ENCODE measurements around the gene TAOK2.

TAOK2 gene

GRCh38 chr16:30009085-30009862, 35.6 kb downstream of the TAOK2 start:
- Histone ChIP-seq H4K91ac (ENCODE audit: low read depth, low read length) (no peak overlapping the region), H3K27me3 (ENCODE audit: insufficient read depth, low read length) (peaks cover 21% of the 10 kb centered on the region), H4K8ac (ENCODE audit: low read depth, low read length) (no peak overlapping the region), H3K23ac (ENCODE audit: low read length) (no peak overlapping the region), H4K12ac (ENCODE audit: low read depth, low read length) (no peak overlapping the region), H3K27ac (ENCODE audit: low read depth, low read length) (no peak overlapping the region), H3K4me1 (ENCODE audit: control insufficient read depth in 1 of 2, insufficient read depth in 2 of 2, low read length in 2 of 2) (peaks cover 2% of the 10 kb centered on the region in 2 experiments), H2AK5ac (ENCODE audit: low read length) (no peak overlapping the region), H2BK5ac (ENCODE audit: low read depth, low read length, poor library complexity) (no peak overlapping the region), H3K79me2 (ENCODE audit: control insufficient read depth, insufficient read depth, low read length, poor library complexity) (no peaks in the 10 kb centered on the region), H2AFZ (ENCODE audit: insufficient read depth, low read length, poor library complexity) (no peak overlapping the region), H3K36me3 (ENCODE audit: control insufficient read depth in 1 of 2, insufficient read depth in 2 of 2, low read length in 2 of 2) (peaks cover 11 to 16% of the 10 kb centered on the region in 2 experiments), H3K14ac (ENCODE audit: low read length) (no peak overlapping the region), H3K4ac (ENCODE audit: low read depth, low read length) (no peak overlapping the region), H3K4me2 (ENCODE audit: low read length) (no peak overlapping the region), H3K9me3 (ENCODE audit: insufficient read depth, low read depth, low read length) (peaks cover 5% of the 10 kb centered on the region), H3K18ac (ENCODE audit: low read length) (no peak overlapping the region), H2BK12ac (ENCODE audit: low read length) (no peak overlapping the region), H3K79me1 (ENCODE audit: low read length) (no peaks in the 10 kb centered on the region), H2BK120ac (ENCODE audit: insufficient read depth, low read length, poor library complexity) (no peak overlapping the region), H3K4me3 (ENCODE audit: low read depth, low read length) (no peak overlapping the region), H3K9ac (ENCODE audit: low read length) (no peak overlapping the region)
- no CpG with 5 or more reads among the region's 26 CpGs for WGBS (ENCODE audit: extremely low coverage, insufficient coverage, insufficient read length)
- DNase-seq = no peak

- Histone ChIP-seq H3K27ac (ENCODE audit: low read depth, low read length) (no peak overlapping the region), H3K79me1 (ENCODE audit: low read length) (no peaks in the 10 kb centered on the region), H4K8ac (ENCODE audit: low read depth, low read length) (no peak overlapping the region), H4K12ac (ENCODE audit: low read depth, low read length) (no peak overlapping the region), H3K9me3 (ENCODE audit: insufficient read depth, low read depth, low read length) (peaks cover 5% of the 10 kb centered on the region), H4K91ac (ENCODE audit: low read depth, low read length) (no peak overlapping the region), H3K4me3 (ENCODE audit: low read depth, low read length) (no peak overlapping the region), H3K4me2 (ENCODE audit: low read length) (peak overlapping the region; percentile 89), H3K23ac (ENCODE audit: low read length) (no peak overlapping the region), H2BK12ac (ENCODE audit: low read length) (no peak overlapping the region), H2BK120ac (ENCODE audit: insufficient read depth, low read length, poor library complexity) (no peak overlapping the region), H3K9ac (ENCODE audit: low read length) (no peak overlapping the region), H2AFZ (ENCODE audit: insufficient read depth, low read length, poor library complexity) (no peak overlapping the region), H2BK5ac (ENCODE audit: low read depth, low read length, poor library complexity) (no peak overlapping the region), H3K4me1 (ENCODE audit: control insufficient read depth in 1 of 2, insufficient read depth in 2 of 2, low read length in 2 of 2) (peaks cover 2% of the 10 kb centered on the region in 2 experiments), H2AK5ac (ENCODE audit: low read length) (no peak overlapping the region), H3K4ac (ENCODE audit: low read depth, low read length) (no peak overlapping the region), H3K36me3 (ENCODE audit: control insufficient read depth in 1 of 2, insufficient read depth in 2 of 2, low read length in 2 of 2) (peaks cover 7 to 9% of the 10 kb centered on the region in 2 experiments), H3K14ac (ENCODE audit: low read length) (no peak overlapping the region), H3K18ac (ENCODE audit: low read length) (no peak overlapping the region), H3K27me3 (ENCODE audit: insufficient read depth, low read length) (peaks cover 21% of the 10 kb centered on the region), H3K79me2 (ENCODE audit: control insufficient read depth, insufficient read depth, low read length, poor library complexity) (no peaks in the 10 kb centered on the region)
- DNase-seq = no peak
- WGBS (ENCODE audit: extremely low coverage, insufficient coverage, insufficient read length) = no CpG with 5 or more reads among the region's 34 CpGs
Observed at GRCh38 chr16:30009990-30010843, 36.5 kb downstream of the TAOK2 start.

GRCh38 chr16:30010844-30011713, 37.4 kb downstream of the TAOK2 start, which contains the start of gene DOC2A:
Gene DOC2A (minus strand): TSS chr16:30011027. CDS start chr16:30010222, 805 bp downstream.
- no peak within 1 kb of the TSS for H3K4ac ChIP-seq (ENCODE audit: low read depth, low read length)
- H2BK120ac ChIP-seq (ENCODE audit: insufficient read depth, low read length, poor library complexity) = no peak within 1 kb of the TSS
- H3K79me1 ChIP-seq (ENCODE audit: low read length) = no peaks in the 10 kb centered on the region
- H3K79me2 ChIP-seq (ENCODE audit: control insufficient read depth, insufficient read depth, low read length, poor library complexity) = no peaks in the 10 kb centered on the region
- no peak within 1 kb of the TSS for H3K23ac ChIP-seq (ENCODE audit: low read length)
- H3K9me3 ChIP-seq (ENCODE audit: insufficient read depth, low read depth, low read length) = peaks cover 5% of the 10 kb centered on the region
- H3K14ac ChIP-seq (ENCODE audit: low read length) = no peak within 1 kb of the TSS
- no peak for DNase-seq
- H2BK5ac ChIP-seq (ENCODE audit: low read depth, low read length, poor library complexity) = no peak within 1 kb of the TSS
- WGBS (ENCODE audit: extremely low coverage, insufficient coverage, insufficient read length) = no CpG with 5 or more reads among the region's 99 CpGs
- H2AK5ac ChIP-seq (ENCODE audit: low read length) = no peak within 1 kb of the TSS
- H4K8ac ChIP-seq (ENCODE audit: low read depth, low read length) = no peak within 1 kb of the TSS
- no peak within 1 kb of the TSS for H3K27ac ChIP-seq (ENCODE audit: low read depth, low read length)
- H4K12ac ChIP-seq (ENCODE audit: low read depth, low read length) = no peak within 1 kb of the TSS
- peaks cover 1 to 2% of the 10 kb centered on the region in 2 experiments for H3K36me3 ChIP-seq (ENCODE audit: control insufficient read depth in 1 of 2, insufficient read depth in 2 of 2, low read length in 2 of 2)
- H3K9ac ChIP-seq (ENCODE audit: low read length) = no peak within 1 kb of the TSS
- peaks cover 2% of the 10 kb centered on the region in 2 experiments for H3K4me1 ChIP-seq (ENCODE audit: control insufficient read depth in 1 of 2, insufficient read depth in 2 of 2, low read length in 2 of 2)
- H3K4me2 ChIP-seq (ENCODE audit: low read length) = peak within 1 kb of the TSS; percentile 89
- peaks cover 21% of the 10 kb centered on the region for H3K27me3 ChIP-seq (ENCODE audit: insufficient read depth, low read length)
- H3K18ac ChIP-seq (ENCODE audit: low read length) = no peak within 1 kb of the TSS
- H4K91ac ChIP-seq (ENCODE audit: low read depth, low read length) = no peak within 1 kb of the TSS
- peak within 1 kb of the TSS; percentile 67 for H3K4me3 ChIP-seq (ENCODE audit: low read depth, low read length)
- H2AFZ ChIP-seq (ENCODE audit: insufficient read depth, low read length, poor library complexity) = peak within 1 kb of the TSS; percentile 72
- no peak within 1 kb of the TSS for H2BK12ac ChIP-seq (ENCODE audit: low read length)
